ENCODE results near the gene ID3. TPM values are rescaled to one million over a fixed set of nuclear protein-coding genes. Genes with fewer than 3 reads are reported as not detected.
A peak's percentile ranks its signal among the peaks of the same experiment; 100 is the strongest.

Gene ID3
- total RNA-seq, 1 donor from 2014 or later: 120 TPM

- no peaks in the 10 kb centered on the region for H3K36me3 ChIP-seq (ENCODE audit: control insufficient read depth in 3 of 3, insufficient read depth in 3 of 3, low read length in 3 of 3)
- H3K27me3 ChIP-seq (ENCODE audit: control insufficient read depth in 3 of 3, insufficient read depth in 3 of 3, low read length in 3 of 3): no peaks in the 10 kb centered on the region
- peak overlapping the region; percentile 62 to 84 (median 82) for H3K9ac ChIP-seq (ENCODE audit: low read depth in 1 of 3, low read length in 3 of 3)
- H3K27ac ChIP-seq (ENCODE audit: low read depth, low read length): peak overlapping the region; percentile 83
- peak overlapping the region; percentile 49 to 63 (median 61) for H3K4me3 ChIP-seq (ENCODE audit: low read length in 3 of 3)
- H3K4me1 ChIP-seq (ENCODE audit: control insufficient read depth in 3 of 3, insufficient read depth in 3 of 3, low read length in 3 of 3): peaks cover 34 to 45% (median 42%) of the 10 kb centered on the region in 3 donors
- H3K9me3 ChIP-seq (ENCODE audit: control insufficient read depth in 3 of 3, low read length in 3 of 3): no peaks in the 10 kb centered on the region
Measured at GRCh38 chr1:23576338-23577055, 17.2 kb upstream of the ID3 start.

DNA sequence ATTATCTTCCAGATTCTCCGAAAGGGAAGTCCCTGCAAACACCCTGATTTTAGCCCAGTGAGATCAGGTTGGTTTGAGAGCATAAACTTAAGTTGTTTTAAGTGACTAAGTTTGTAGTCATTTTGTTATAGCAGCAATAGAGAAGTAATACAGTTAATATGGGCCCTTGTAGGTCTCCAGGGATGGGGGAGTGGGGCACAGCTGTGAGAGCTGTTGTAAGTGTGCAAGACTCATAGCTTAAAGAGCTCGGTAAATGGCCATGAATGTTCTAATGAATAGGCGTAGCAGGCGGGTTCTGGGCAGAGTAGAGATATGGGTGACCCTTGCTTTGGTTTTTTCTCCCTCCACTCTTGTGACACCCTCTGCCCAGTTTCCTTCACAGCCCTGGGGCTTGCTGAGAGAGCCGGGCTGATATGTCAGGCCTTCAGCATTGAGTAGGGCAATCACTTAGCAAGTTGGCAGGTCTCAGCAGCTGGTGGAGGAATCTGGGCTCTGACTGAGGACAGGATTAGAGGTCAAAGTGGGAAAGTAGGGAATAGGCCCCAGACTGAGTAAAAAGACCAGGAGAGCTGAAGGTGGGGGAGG is 16.0 kb upstream of the ID3 start:
- Histone ChIP-seq H3K36me3 (ENCODE audit: control insufficient read depth in 3 of 3, insufficient read depth in 3 of 3, low read length in 3 of 3) (no peaks in the 10 kb centered on the region), H3K9ac (ENCODE audit: low read depth in 1 of 3, low read length in 3 of 3) (peak overlapping the region in 1 of 3 donors; percentile 84), H3K9me3 (ENCODE audit: control insufficient read depth in 3 of 3, low read length in 3 of 3) (no peaks in the 10 kb centered on the region), H3K4me1 (ENCODE audit: control insufficient read depth in 3 of 3, insufficient read depth in 3 of 3, low read length in 3 of 3) (peaks cover 34 to 35% (median 35%) of the 10 kb centered on the region in 3 donors), H3K27ac (ENCODE audit: low read depth, low read length) (peak overlapping the region; percentile 7), H3K4me3 (ENCODE audit: low read length in 3 of 3) (peak overlapping the region in 1 of 3 donors; percentile 63), H3K27me3 (ENCODE audit: control insufficient read depth in 3 of 3, insufficient read depth in 3 of 3, low read length in 3 of 3) (no peaks in the 10 kb centered on the region)

GRCh38 chr1:23574265-23574754 is 15.0 kb upstream of the ID3 start:
- Histone ChIP-seq H3K36me3 (ENCODE audit: control insufficient read depth in 3 of 3, insufficient read depth in 3 of 3, low read length in 3 of 3) (no peaks in the 10 kb centered on the region), H3K27ac (ENCODE audit: low read depth, low read length) (no peak overlapping the region), H3K4me3 (ENCODE audit: low read length in 3 of 3) (no peak overlapping the region)

GRCh38 chr1:23573574-23574182 is 14.4 kb upstream of the ID3 start:
- no peaks in the 10 kb centered on the region for H3K36me3 ChIP-seq (ENCODE audit: control insufficient read depth in 3 of 3, insufficient read depth in 3 of 3, low read length in 3 of 3)
- no peak overlapping the region for H3K9ac ChIP-seq (ENCODE audit: low read depth in 1 of 3, low read length in 3 of 3)
- peaks cover 35 to 41% (median 40%) of the 10 kb centered on the region in 3 donors for H3K4me1 ChIP-seq (ENCODE audit: control insufficient read depth in 3 of 3, insufficient read depth in 3 of 3, low read length in 3 of 3)

More at GRCh38 chr1:23574265-23574754, 15.0 kb upstream of the ID3 start:
- peaks cover 34 to 35% (median 35%) of the 10 kb centered on the region in 3 donors for H3K4me1 ChIP-seq (ENCODE audit: control insufficient read depth in 3 of 3, insufficient read depth in 3 of 3, low read length in 3 of 3)
- no peak overlapping the region for H3K9ac ChIP-seq (ENCODE audit: low read depth in 1 of 3, low read length in 3 of 3)
- no peaks in the 10 kb centered on the region for H3K27me3 ChIP-seq (ENCODE audit: control insufficient read depth in 3 of 3, insufficient read depth in 3 of 3, low read length in 3 of 3)
- H3K9me3 ChIP-seq (ENCODE audit: control insufficient read depth in 3 of 3, low read length in 3 of 3): no peaks in the 10 kb centered on the region

GRCh38 chr1:23571465-23571864 is 12.2 kb upstream of the ID3 start:
- no peaks in the 10 kb centered on the region for H3K36me3 ChIP-seq (ENCODE audit: control insufficient read depth in 3 of 3, insufficient read depth in 3 of 3, low read length in 3 of 3)
- no peak overlapping the region for H3K4me3 ChIP-seq (ENCODE audit: low read length in 3 of 3)

More at GRCh38 chr1:23573574-23574182, 14.4 kb upstream of the ID3 start:
- Histone ChIP-seq H3K4me3 (ENCODE audit: low read length in 3 of 3) (no peak overlapping the region), H3K27ac (ENCODE audit: low read depth, low read length) (no peak overlapping the region), H3K9me3 (ENCODE audit: control insufficient read depth in 3 of 3, low read length in 3 of 3) (no peaks in the 10 kb centered on the region), H3K27me3 (ENCODE audit: control insufficient read depth in 3 of 3, insufficient read depth in 3 of 3, low read length in 3 of 3) (no peaks in the 10 kb centered on the region)

GRCh38 chr1:23570001-23570691 is 10.8 kb upstream of the ID3 start:
- Histone ChIP-seq H3K36me3 (ENCODE audit: control insufficient read depth in 3 of 3, insufficient read depth in 3 of 3, low read length in 3 of 3) (no peaks in the 10 kb centered on the region), H3K4me3 (ENCODE audit: low read length in 3 of 3) (no peak overlapping the region), H3K27ac (ENCODE audit: low read depth, low read length) (no peak overlapping the region), H3K9me3 (ENCODE audit: control insufficient read depth in 3 of 3, low read length in 3 of 3) (no peaks in the 10 kb centered on the region), H3K4me1 (ENCODE audit: control insufficient read depth in 3 of 3, insufficient read depth in 3 of 3, low read length in 3 of 3) (peaks cover 9 to 19% (median 12%) of the 10 kb centered on the region in 3 donors), H3K27me3 (ENCODE audit: control insufficient read depth in 3 of 3, insufficient read depth in 3 of 3, low read length in 3 of 3) (no peaks in the 10 kb centered on the region), H3K9ac (ENCODE audit: low read depth in 1 of 3, low read length in 3 of 3) (no peak overlapping the region)

More at GRCh38 chr1:23571465-23571864, 12.2 kb upstream of the ID3 start:
- Histone ChIP-seq H3K4me1 (ENCODE audit: control insufficient read depth in 3 of 3, insufficient read depth in 3 of 3, low read length in 3 of 3) (peaks cover 21 to 29% (median 25%) of the 10 kb centered on the region in 3 donors), H3K27ac (ENCODE audit: low read depth, low read length) (no peak overlapping the region), H3K9me3 (ENCODE audit: control insufficient read depth in 3 of 3, low read length in 3 of 3) (no peaks in the 10 kb centered on the region), H3K9ac (ENCODE audit: low read depth in 1 of 3, low read length in 3 of 3) (no peak overlapping the region), H3K27me3 (ENCODE audit: control insufficient read depth in 3 of 3, insufficient read depth in 3 of 3, low read length in 3 of 3) (no peaks in the 10 kb centered on the region)

- Histone ChIP-seq H3K27me3 (ENCODE audit: control insufficient read depth in 3 of 3, insufficient read depth in 3 of 3, low read length in 3 of 3) (no peaks in the 10 kb centered on the region), H3K9me3 (ENCODE audit: control insufficient read depth in 3 of 3, low read length in 3 of 3) (no peaks in the 10 kb centered on the region), H3K9ac (ENCODE audit: low read depth in 1 of 3, low read length in 3 of 3) (peak overlapping the region; percentile 72 to 87 (median 87)), H3K36me3 (ENCODE audit: control insufficient read depth in 3 of 3, insufficient read depth in 3 of 3, low read length in 3 of 3) (no peaks in the 10 kb centered on the region), H3K4me3 (ENCODE audit: low read length in 3 of 3) (peak overlapping the region; percentile 66 to 73 (median 72)), H3K27ac (ENCODE audit: low read depth, low read length) (peak overlapping the region; percentile 26), H3K4me1 (ENCODE audit: control insufficient read depth in 3 of 3, insufficient read depth in 3 of 3, low read length in 3 of 3) (peaks cover 11 to 25% (median 20%) of the 10 kb centered on the region in 3 donors)
Measured at GRCh38 chr1:23568608-23569383, 9.5 kb upstream of the ID3 start.

DNA sequence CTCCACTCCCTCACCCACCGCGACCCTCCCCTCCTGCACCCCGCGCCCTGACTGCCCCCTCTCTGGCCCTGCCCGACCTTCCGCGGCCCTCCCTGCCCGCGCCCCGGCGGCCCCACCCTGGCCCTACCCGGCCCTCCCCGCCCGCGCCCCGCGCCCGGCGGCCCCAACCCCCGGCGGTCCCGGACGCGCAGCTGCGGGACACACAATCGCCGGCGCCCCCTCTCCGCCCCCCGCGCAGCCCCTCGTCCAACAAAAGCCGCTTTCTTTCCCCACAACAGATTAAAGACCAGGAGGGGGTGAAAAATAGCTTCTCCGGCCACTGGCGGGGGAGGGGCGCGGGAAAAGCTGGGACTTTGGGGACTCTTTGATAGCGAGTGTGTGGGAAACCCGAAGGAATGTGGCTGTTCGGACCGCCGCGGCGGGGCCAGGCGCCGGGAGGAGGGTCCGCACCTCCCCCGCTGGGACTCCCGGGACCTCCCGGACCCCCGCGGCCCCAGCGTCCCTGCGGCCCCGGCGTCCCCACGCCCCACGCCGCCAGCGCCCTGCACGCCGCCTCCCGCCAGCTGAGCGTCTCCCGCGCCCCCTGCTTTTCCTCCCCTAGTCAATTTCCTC is 8.8 kb upstream of the ID3 start:
- Histone ChIP-seq H3K4me1 (ENCODE audit: control insufficient read depth in 3 of 3, insufficient read depth in 3 of 3, low read length in 3 of 3) (peaks cover 16 to 23% (median 22%) of the 10 kb centered on the region in 3 donors), H3K36me3 (ENCODE audit: control insufficient read depth in 3 of 3, insufficient read depth in 3 of 3, low read length in 3 of 3) (no peaks in the 10 kb centered on the region), H3K4me3 (ENCODE audit: low read length in 3 of 3) (peak overlapping the region; percentile 66 to 73 (median 72)), H3K27ac (ENCODE audit: low read depth, low read length) (peak overlapping the region; percentile 26), H3K9me3 (ENCODE audit: control insufficient read depth in 3 of 3, low read length in 3 of 3) (no peaks in the 10 kb centered on the region), H3K27me3 (ENCODE audit: control insufficient read depth in 3 of 3, insufficient read depth in 3 of 3, low read length in 3 of 3) (no peaks in the 10 kb centered on the region), H3K9ac (ENCODE audit: low read depth in 1 of 3, low read length in 3 of 3) (peak overlapping the region; percentile 72 to 87 (median 87))

- H3K4me1 ChIP-seq (ENCODE audit: control insufficient read depth in 3 of 3, insufficient read depth in 3 of 3, low read length in 3 of 3): peaks cover 19 to 26% (median 26%) of the 10 kb centered on the region in 3 donors
- H3K27me3 ChIP-seq (ENCODE audit: control insufficient read depth in 3 of 3, insufficient read depth in 3 of 3, low read length in 3 of 3): no peaks in the 10 kb centered on the region
- H3K27ac ChIP-seq (ENCODE audit: low read depth, low read length): no peak overlapping the region
- H3K9ac ChIP-seq (ENCODE audit: low read depth in 1 of 3, low read length in 3 of 3): peak overlapping the region; percentile 27 to 76 (median 63)
- peak overlapping the region; percentile 40 to 63 (median 50) for H3K4me3 ChIP-seq (ENCODE audit: low read length in 3 of 3)
- no peaks in the 10 kb centered on the region for H3K36me3 ChIP-seq (ENCODE audit: control insufficient read depth in 3 of 3, insufficient read depth in 3 of 3, low read length in 3 of 3)
- H3K9me3 ChIP-seq (ENCODE audit: control insufficient read depth in 3 of 3, low read length in 3 of 3): no peaks in the 10 kb centered on the region
Measured at GRCh38 chr1:23567629-23567995, 8.3 kb upstream of the ID3 start.
